ENCODE results near the gene DBET.
"Not testable (repeated sequence)": the region's sequence is repeated elsewhere in the genome, so short reads cannot be mapped to it uniquely, and the experiment has no call there.

GRCh38 chr4:190064805-190065204 lies 503 bp downstream of the DBET start:
- peak; percentile 60 for TF ChIP-seq EZH2 (IDR thresholded peaks at IDR 0.05; ENCODE audit: insufficient read depth, poor library complexity, severe bottlenecking)
- not testable (repeated sequence) for TF ChIP-seq EZH2phosphoT487 (IDR thresholded peaks at IDR 0.05; ENCODE audit: insufficient read depth, low read depth)
